Measurements from ENCODE around the gene PP2D1.
"Not testable (repeated sequence)": the region's sequence is repeated elsewhere in the genome, so short reads cannot be mapped to it uniquely, and the experiment has no call there.

Gene PP2D1, protein sequence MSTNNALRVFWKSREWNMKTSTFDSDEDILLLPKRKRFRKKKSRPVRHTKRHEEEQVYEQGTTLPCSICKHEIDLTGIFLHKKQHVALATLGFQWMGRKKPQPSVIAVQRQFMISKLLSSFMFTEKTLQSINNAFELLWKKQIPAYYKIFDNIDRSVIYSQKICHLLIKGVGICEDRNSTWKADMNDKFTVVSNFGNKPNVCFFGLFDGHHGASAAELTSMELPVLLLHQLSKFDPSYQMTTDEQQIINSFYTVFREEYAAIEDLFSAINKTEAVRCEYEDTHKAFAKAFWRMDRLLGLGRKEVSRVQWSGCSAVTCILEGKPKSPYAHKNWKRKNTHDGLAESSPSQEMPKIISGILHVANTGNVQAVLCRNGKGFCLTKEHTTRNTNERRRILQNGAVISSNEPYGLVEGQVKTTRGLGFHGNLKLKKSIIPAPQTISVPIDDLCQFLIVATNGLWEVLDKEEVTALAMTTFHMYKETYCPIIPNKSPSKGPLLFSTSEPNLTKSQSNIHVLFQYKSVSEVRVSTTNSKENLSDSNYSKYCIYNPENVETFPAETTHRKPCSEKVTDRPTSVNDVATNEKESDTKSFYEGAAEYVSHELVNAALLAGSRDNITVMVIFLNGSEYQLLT

DNA sequence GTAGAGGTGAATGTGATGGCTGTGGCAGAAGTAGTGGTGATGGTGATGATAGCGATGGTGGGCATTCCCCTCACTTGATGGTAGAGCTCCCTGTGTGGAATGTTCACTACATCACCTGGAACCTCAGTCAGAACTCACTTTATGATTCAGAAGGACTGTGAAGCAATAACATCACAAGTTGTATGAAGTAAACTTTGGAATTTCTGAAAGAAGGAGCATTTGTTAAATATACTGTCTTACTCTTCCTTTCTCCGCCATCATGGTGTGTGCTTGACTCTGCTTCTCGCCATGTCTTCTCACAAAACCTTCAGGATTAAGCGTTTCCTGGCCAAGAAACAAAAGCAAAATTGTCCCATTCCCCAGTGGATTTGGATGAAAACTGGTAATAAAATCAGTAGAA, at the start of gene PP2D1:
Gene PP2D1 (minus strand): TSS at position 101 of the 400 bp plus-strand sequence. CDS start 192 bp downstream, outside the sequence.
- DNase-seq (ENCODE audit: low read depth in 2 of 3, low spot score in 1 of 3): no peak

- DNase-seq (ENCODE audit: low read depth in 2 of 3, low spot score in 1 of 3): no peak
Observed at GRCh38 chr3:20060974-20061685, 49.1 kb upstream of the PP2D1 start.

- DNase-seq (ENCODE audit: low read depth in 2 of 3, low spot score in 1 of 3): no peak
Observed at GRCh38 chr3:20059929-20060328, 47.9 kb upstream of the PP2D1 start.

- DNase-seq (ENCODE audit: low read depth in 2 of 3, low spot score in 1 of 3): no peak
Observed at GRCh38 chr3:20057612-20058180, 45.6 kb upstream of the PP2D1 start.

- no peak for DNase-seq (ENCODE audit: low read depth in 2 of 3, low spot score in 1 of 3)
Observed at GRCh38 chr3:20056725-20057611, 44.9 kb upstream of the PP2D1 start.

GRCh38 chr3:20055842-20056241, 43.8 kb upstream of the PP2D1 start:
- no peak for DNase-seq (ENCODE audit: low read depth in 2 of 3, low spot score in 1 of 3)

GRCh38 chr3:20055020-20055775, 43.1 kb upstream of the PP2D1 start:
- no peak for DNase-seq (ENCODE audit: low read depth in 2 of 3, low spot score in 1 of 3)

- peak; percentile 61 to 75 (median 72) for DNase-seq (ENCODE audit: low read depth in 2 of 3, low spot score in 1 of 3)
Observed at GRCh38 chr3:20054549-20054987, 42.5 kb upstream of the PP2D1 start.

GRCh38 chr3:20052851-20053250, 40.8 kb upstream of the PP2D1 start:
- DNase-seq (ENCODE audit: low read depth in 2 of 3, low spot score in 1 of 3): no peak

GRCh38 chr3:20051123-20051806, 39.2 kb upstream of the PP2D1 start:
- no peak for DNase-seq (ENCODE audit: low read depth in 2 of 3, low spot score in 1 of 3)

DNA sequence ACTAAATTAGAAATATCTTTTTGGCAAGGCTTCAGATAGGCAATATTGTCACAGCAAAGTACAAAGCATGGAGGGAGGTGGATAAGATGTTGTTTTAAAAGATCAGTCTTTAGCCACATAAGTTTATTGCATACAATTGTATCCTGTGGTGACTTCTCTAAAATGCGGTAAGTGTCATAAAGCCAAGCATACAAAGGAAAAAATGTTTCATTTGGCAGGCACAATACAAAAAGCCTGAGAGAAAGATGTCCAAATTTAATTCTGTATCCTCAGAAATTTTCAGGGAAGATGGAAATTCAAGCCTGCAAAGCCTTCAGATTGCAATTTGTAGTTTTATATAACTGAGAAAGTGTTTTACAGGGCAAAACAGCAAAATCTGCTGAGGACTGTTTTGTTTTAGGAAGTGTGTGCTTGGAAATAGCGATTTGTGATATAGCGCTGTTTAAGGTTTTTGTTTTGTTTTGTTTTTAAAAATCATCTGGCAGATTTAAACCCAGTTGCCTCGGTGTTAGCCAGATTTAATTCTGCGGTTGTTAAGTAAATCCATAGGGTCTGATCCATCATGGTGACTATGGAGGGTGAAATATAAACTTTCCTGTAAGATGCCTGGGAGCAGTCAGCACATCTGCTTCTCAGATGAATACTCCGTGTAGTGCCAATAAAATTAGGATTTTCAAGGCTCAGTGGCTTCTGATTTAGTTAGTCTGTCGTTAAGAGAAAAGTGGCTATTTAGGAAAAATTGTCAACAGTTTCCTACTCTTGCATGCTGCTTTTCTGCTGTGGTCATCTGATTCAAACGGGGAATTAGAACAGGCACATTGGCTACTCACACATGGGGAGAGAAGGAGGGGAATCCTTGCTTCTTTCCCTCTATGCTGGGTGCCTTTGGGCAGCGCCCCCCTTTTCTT, 36.2 kb upstream of the PP2D1 start:
- DNase-seq (ENCODE audit: low read depth in 2 of 3, low spot score in 1 of 3): no peak

GRCh38 chr3:20047341-20047779, 35.3 kb upstream of the PP2D1 start:
- no peak for DNase-seq (ENCODE audit: low read depth in 2 of 3, low spot score in 1 of 3)

DNA sequence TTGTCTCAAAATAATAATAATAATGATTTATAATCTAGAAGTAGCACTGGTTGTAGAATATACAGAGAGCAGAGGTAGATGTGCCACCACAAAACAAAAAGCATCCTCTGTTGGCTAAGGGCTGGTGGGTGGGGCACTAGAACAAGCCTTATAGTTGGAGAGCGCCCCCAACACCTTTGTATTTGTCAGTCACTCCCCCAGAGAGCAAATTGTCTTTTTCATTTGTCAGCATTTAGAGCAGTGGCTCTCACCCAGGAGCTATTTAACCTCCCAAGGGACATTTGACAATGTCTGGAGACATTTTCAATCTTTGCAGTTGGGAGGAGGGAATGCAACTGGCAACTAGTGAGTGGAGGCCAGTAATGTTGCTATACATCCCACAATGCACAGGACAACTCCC, 34.5 kb upstream of the PP2D1 start:
- no peak for DNase-seq (ENCODE audit: low read depth in 2 of 3, low spot score in 1 of 3)

DNA sequence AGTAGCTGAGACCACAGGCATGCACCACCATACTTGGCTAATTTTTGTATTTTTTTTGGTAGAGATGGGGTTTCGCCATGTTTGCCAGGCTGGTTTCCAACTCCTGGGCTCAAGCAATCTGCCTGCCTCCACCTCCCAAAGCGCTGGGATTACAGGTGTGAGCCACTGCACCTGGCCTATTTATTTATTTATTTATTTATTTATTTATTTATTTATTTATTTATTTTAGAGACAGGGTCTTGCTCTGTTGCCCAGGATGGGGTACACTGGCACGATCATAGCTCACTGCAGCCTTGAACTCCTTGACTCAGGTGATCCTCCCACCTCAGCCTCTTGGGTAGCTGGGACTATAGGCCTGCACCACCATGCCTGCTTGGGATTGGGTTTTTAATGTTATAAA, 33.1 kb upstream of the PP2D1 start:
- not testable (repeated sequence) for DNase-seq (ENCODE audit: low read depth in 2 of 3, low spot score in 1 of 3)

DNA sequence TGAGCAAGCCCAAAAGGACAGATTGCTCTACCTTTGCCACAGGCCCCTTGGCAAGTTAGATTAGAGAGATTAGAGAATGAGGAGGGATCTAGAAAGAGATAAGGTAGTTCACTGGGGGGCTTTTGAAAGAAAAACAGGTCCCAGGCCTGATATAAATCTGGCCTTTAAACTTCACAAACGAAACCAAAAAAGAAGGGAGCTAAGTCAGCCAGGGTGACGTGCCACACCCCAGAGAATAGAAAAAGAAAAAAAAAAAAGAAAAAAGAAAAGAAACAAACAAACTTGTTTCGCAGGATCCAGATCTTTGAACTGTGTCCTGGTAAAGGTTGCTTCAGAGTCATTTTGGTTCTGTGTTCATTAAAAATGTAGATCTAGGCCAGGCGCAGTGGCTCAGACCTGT, 31.8 kb upstream of the PP2D1 start:
- DNase-seq (ENCODE audit: low read depth in 2 of 3, low spot score in 1 of 3): no peak

DNA sequence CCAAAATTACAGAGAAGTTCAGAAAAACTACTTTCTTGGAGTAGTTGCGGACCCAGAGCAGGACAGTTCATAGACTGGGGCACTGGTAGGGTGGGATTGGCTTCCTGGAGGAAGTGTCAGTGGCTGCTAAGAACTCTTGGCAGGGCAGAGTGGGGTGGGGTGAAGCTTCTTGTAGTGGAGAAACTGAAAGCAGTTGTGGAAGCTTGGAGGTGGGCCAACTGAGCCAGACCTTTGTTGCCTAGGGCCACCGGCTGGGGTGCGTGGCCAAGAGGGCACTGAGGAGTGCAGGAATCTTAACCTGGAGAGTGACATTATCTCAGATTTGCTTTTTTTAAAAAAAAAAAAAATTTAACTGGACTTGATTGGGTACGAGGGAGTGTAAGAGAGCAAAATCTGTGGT, 31.3 kb upstream of the PP2D1 start:
- DNase-seq (ENCODE audit: low read depth in 2 of 3, low spot score in 1 of 3): peak in 1 of 3 donors; percentile 40

- no peak for DNase-seq (ENCODE audit: low read depth in 2 of 3, low spot score in 1 of 3)
Observed at GRCh38 chr3:20042331-20042730, 30.3 kb upstream of the PP2D1 start.

- peak in 2 of 3 donors; percentile 72 to 80 for DNase-seq (ENCODE audit: low read depth in 2 of 3, low spot score in 1 of 3)
Observed at GRCh38 chr3:20041197-20041780, 29.2 kb upstream of the PP2D1 start.

All from stimulated activated CD4-positive, alpha-beta T cell treated with anti-CD3 and anti-CD28 coated beads, Interleukin-12 subunit alpha, Interleukin-12 subunit beta, amount 100 ng/mL, for 48 hours (primary cell).